HepG2 (cell line): ENCODE data around the gene TRDMT1.

Experiments
- CEBPB ChIP-seq: IDR thresholded peaks from 2 replicates; pipeline ENCODE4 v1.6.1; 2011; ENCODE audit warnings: low read depth, low read length, improper control_type of control experiment, borderline replicate concordance
- CTCF ChIP-seq: sonication (generic); formaldehyde crosslinking; IDR thresholded peaks from 2 replicates; pipeline ENCODE4 v1.5.0; 2020; ENCODE audit warnings: mild to moderate bottlenecking, missing genetic modification reagents, moderate library complexity
- EZH2 ChIP-seq: conservative IDR thresholded peaks from 2 replicates; pipeline ENCODE4 v1.6.1; 2012; ENCODE audit warnings: mild to moderate bottlenecking, low read depth, low read length, moderate library complexity
- HDAC2 ChIP-seq: sonication (generic); formaldehyde crosslinking; IDR thresholded peaks from 2 replicates; pipeline ENCODE4 v1.4.0; 2020; ENCODE audit warnings: missing genetic modification reagents
- RAD51 ChIP-seq: fragments of 450-650 bp; IDR thresholded peaks from 2 replicates; pipeline ENCODE4 v1.6.1; 2016; ENCODE audit warnings: borderline replicate concordance
- REST ChIP-seq, 2 experiments: IDR thresholded peaks; 2 replicates each; pipeline ENCODE4 v1.6.1; 2011 to 2012; ENCODE audit warnings: low read length in 2 of 2, borderline replicate concordance in 1 of 2, low read depth in 1 of 2, mild to moderate bottlenecking in 1 of 2, moderate library complexity in 1 of 2
- TF ChIP-seq, protein P1 (sequence below): sonication (generic); formaldehyde crosslinking; IDR thresholded peaks from 2 replicates; pipeline ENCODE4 v1.4.0; 2020; ENCODE audit warnings: missing genetic modification reagents
- TF ChIP-seq, protein P2 (sequence below): sonication (generic); formaldehyde crosslinking; IDR thresholded peaks from 2 replicates; pipeline ENCODE4 v1.8.1; 2023; ENCODE audit warnings: missing genetic modification reagents, inconsistent platforms, borderline replicate concordance

- TF ChIP-seq CEBPB (no peak), HDAC2 (no peak), RAD51 (no peak), REST (IDR thresholded peaks at IDR 0.05; ENCODE audit: borderline replicate concordance in 1 of 2, low read depth in 1 of 2, low read length in 2 of 2) (no peak), EZH2 (no peak), CTCF (CRISPR knock-in tag) (no peak)
- TF ChIP-seq, protein P1, sequence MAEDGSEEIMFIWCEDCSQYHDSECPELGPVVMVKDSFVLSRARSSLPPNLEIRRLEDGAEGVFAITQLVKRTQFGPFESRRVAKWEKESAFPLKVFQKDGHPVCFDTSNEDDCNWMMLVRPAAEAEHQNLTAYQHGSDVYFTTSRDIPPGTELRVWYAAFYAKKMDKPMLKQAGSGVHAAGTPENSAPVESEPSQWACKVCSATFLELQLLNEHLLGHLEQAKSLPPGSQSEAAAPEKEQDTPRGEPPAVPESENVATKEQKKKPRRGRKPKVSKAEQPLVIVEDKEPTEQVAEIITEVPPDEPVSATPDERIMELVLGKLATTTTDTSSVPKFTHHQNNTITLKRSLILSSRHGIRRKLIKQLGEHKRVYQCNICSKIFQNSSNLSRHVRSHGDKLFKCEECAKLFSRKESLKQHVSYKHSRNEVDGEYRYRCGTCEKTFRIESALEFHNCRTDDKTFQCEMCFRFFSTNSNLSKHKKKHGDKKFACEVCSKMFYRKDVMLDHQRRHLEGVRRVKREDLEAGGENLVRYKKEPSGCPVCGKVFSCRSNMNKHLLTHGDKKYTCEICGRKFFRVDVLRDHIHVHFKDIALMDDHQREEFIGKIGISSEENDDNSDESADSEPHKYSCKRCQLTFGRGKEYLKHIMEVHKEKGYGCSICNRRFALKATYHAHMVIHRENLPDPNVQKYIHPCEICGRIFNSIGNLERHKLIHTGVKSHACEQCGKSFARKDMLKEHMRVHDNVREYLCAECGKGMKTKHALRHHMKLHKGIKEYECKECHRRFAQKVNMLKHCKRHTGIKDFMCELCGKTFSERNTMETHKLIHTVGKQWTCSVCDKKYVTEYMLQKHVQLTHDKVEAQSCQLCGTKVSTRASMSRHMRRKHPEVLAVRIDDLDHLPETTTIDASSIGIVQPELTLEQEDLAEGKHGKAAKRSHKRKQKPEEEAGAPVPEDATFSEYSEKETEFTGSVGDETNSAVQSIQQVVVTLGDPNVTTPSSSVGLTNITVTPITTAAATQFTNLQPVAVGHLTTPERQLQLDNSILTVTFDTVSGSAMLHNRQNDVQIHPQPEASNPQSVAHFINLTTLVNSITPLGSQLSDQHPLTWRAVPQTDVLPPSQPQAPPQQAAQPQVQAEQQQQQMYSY: no peak
- TF ChIP-seq, protein P2, sequence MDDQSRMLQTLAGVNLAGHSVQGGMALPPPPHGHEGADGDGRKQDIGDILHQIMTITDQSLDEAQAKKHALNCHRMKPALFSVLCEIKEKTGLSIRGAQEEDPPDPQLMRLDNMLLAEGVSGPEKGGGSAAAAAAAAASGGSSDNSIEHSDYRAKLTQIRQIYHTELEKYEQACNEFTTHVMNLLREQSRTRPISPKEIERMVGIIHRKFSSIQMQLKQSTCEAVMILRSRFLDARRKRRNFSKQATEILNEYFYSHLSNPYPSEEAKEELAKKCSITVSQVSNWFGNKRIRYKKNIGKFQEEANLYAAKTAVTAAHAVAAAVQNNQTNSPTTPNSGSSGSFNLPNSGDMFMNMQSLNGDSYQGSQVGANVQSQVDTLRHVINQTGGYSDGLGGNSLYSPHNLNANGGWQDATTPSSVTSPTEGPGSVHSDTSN (CRISPR knock-in tag): no peak
These were observed 59.8 kb downstream of the TRDMT1 start for GRCh38 chr10:17141504-17142229.
